GM12865 (cell line): Measurements from ENCODE around the gene DAW1.

Source experiments
- DNase-seq: peaks from one replicate; pipeline ENCODE4 v3.0.0; 2010; ENCODE audit warnings: low read depth
- H3K4me3 ChIP-seq: 2 replicates; pipeline ENCODE4 v1.5.1; 2011; ENCODE audit warnings: mild to moderate bottlenecking, low read depth, low read length, control low read depth
- CTCF ChIP-seq: IDR thresholded peaks from 2 replicates; pipeline ENCODE4 v1.5.1; 2011; ENCODE audit warnings: low read length, control low read depth, low read depth, inconsistent platforms; ENCODE audit not compliant: insufficient read depth; ENCODE audit errors: missing control alignments

Gene DAW1

GRCh38 chr2:227884511-227884947, 13.1 kb downstream of the DAW1 start:
- peak; percentile 82 for DNase-seq
- peak; percentile 94 for TF ChIP-seq CTCF
- no peak overlapping the region for H3K4me3 ChIP-seq

- H3K4me3 ChIP-seq: no peak overlapping the region
- TF ChIP-seq CTCF: no peak
- DNase-seq: no peak
Observed at GRCh38 chr2:227886149-227886548, 14.7 kb downstream of the DAW1 start.

GRCh38 chr2:227888289-227888688, 16.9 kb downstream of the DAW1 start:
- no peak for TF ChIP-seq CTCF
- H3K4me3 ChIP-seq: no peak overlapping the region
- DNase-seq: no peak

GRCh38 chr2:227889336-227889735, 17.9 kb downstream of the DAW1 start:
- no peak overlapping the region for H3K4me3 ChIP-seq
- no peak for TF ChIP-seq CTCF
- no peak for DNase-seq

GRCh38 chr2:227890495-227891079, 19.2 kb downstream of the DAW1 start:
- peak; percentile 48 for DNase-seq
- no peak overlapping the region for H3K4me3 ChIP-seq

GRCh38 chr2:227891673-227892072, 20.2 kb downstream of the DAW1 start:
- TF ChIP-seq CTCF: no peak
- no peak overlapping the region for H3K4me3 ChIP-seq
- DNase-seq: no peak

More at GRCh38 chr2:227890495-227891079, 19.2 kb downstream of the DAW1 start:
- peak; percentile 41 for TF ChIP-seq CTCF

- no peak overlapping the region for H3K4me3 ChIP-seq
- TF ChIP-seq CTCF: no peak
- no peak for DNase-seq
Observed at GRCh38 chr2:227903381-227903780, 31.9 kb downstream of the DAW1 start.
